K562 (cell line): ENCODE measurements around the gene LAMTOR4. TPM values are rescaled to one million over a fixed set of nuclear protein-coding genes. Genes with fewer than 3 reads are reported as not detected.

Experiments used
- CHAMP1 ChIP-seq: fragments of 450-650 bp; IDR thresholded peaks from 2 replicates; pipeline ENCODE4 v1.6.1; 2016; ENCODE audit warnings: mild to moderate bottlenecking
- CHD1 ChIP-seq: fragments of 200-600 bp; sonication (generic); IDR thresholded peaks from one replicate; pipeline ENCODE4 v1.6.1; 2012; ENCODE audit warnings: mild to moderate bottlenecking, moderate library complexity, low read length, inconsistent platforms
- E2F4 ChIP-seq: sonication (generic); formaldehyde crosslinking; IDR thresholded peaks from 2 replicates; pipeline ENCODE4 v1.8.0; 2022; ENCODE audit warnings: mild to moderate bottlenecking, low read depth, missing genetic modification reagents
- ELF2 ChIP-seq: fragments of 250-450 bp; sonication (Bioruptor Pico); IDR thresholded peaks from 2 replicates; pipeline ENCODE4 v1.5.0; 2021; ENCODE audit warnings: mild to moderate bottlenecking
- EP300 ChIP-seq: IDR thresholded peaks from 2 replicates; pipeline ENCODE4 v1.6.1; 2012; ENCODE audit warnings: low read length, improper control_type of control experiment
- HCFC1 ChIP-seq: IDR thresholded peaks from 2 replicates; pipeline ENCODE4 v1.6.1; 2012; ENCODE audit warnings: low read depth, low read length, improper control_type of control experiment
- KAT7 ChIP-seq: sonication (generic); formaldehyde crosslinking; IDR thresholded peaks from 2 replicates; pipeline ENCODE4 v1.8.0; 2022; ENCODE audit warnings: missing genetic modification reagents, mild to moderate bottlenecking, borderline replicate concordance
- MEF2A ChIP-seq: IDR thresholded peaks from 2 replicates; pipeline ENCODE4 v1.6.1; 2011; ENCODE audit warnings: low read depth, mild to moderate bottlenecking, low read length, moderate library complexity; ENCODE audit not compliant: control insufficient read depth
- NEUROD1 ChIP-seq: fragments of 150-350 bp; IDR thresholded peaks from 2 replicates; pipeline ENCODE4 v1.6.1; 2014; ENCODE audit warnings: borderline replicate concordance, low read length, low read depth; ENCODE audit not compliant: partially characterized antibody
- PHF20 ChIP-seq: fragments of 450-650 bp; IDR thresholded peaks from 2 replicates; pipeline ENCODE4 v1.6.1; 2018; ENCODE audit not compliant: partially characterized antibody
- POLR2A ChIP-seq: fragments of 450-650 bp; conservative IDR thresholded peaks from 2 replicates; pipeline ENCODE4 v1.6.1; 2016
- SRSF3 ChIP-seq: fragments of 200-400 bp; formaldehyde crosslinking; IDR thresholded peaks from 2 replicates; pipeline ENCODE4 v1.6.1; 2016; ENCODE audit warnings: mild to moderate bottlenecking, low read length, moderate library complexity; ENCODE audit not compliant: insufficient read depth
- TEAD4 ChIP-seq, 2 experiments: sonication (generic) in 1 of 2; formaldehyde crosslinking in 1 of 2; IDR thresholded peaks; 2 replicates each; pipeline versions ENCODE4 v1.6.1 to v1.8.0; 2012 to 2022; ENCODE audit warnings: borderline replicate concordance in 1 of 2, inconsistent platforms in 1 of 2, low read length in 1 of 2, mild to moderate bottlenecking in 1 of 2, missing genetic modification reagents in 1 of 2
- polyA plus RNA-seq, 8 experiments: library from polyadenylated mRNA; depleted of rRNA in 4 of 8; stranded (reverse) in 5 of 8; unstranded in 3 of 8; fragments of >200 nt; fragmentation: Nextera tagmentation in 2 of 8; fragmentation: Illumina TruSeq in 1 of 8; extraction: Ambion mirVana in 2 of 8; extraction: Trizol in 1 of 8; gene quantifications; 2 replicates each; pipeline versions ENCODE4 v1.2.1 to v1.2.3, GENCODE V29; 2011 to 2014; ENCODE audit warnings: inconsistent platforms in 1 of 8, missing spikeins in 1 of 8
- total RNA-seq, 7 experiments: library from RNA; depleted of rRNA in 6 of 7; stranded (reverse); fragments of >200 nt in 6 of 7; fragmentation: Illumina TruSeq in 2 of 7; extraction: Trizol in 2 of 7; gene quantifications; 2 replicates each; pipeline versions ENCODE4 v1.2.1 to v1.2.3, GENCODE V29; 2011 to 2021; ENCODE audit warnings: low replicate concordance in 1 of 7
- TF ChIP-seq, protein P1 (sequence below): fragments of 450-650 bp; IDR thresholded peaks from 2 replicates; pipeline ENCODE4 v1.6.1; 2017; ENCODE audit warnings: antibody characterized with exemption, mild to moderate bottlenecking

Gene LAMTOR4
- total and polyA plus RNA-seq, 9 of the 15 experiments (the other 6 are each of a cell fraction or from before 2014, with no cell fraction given): 79.6 to 314 (median 195) TPM

GRCh38 chr7:100126931-100127865 is 21.5 kb upstream of the LAMTOR4 start, which contains the start of gene MBLAC1 (continued):
- TF ChIP-seq CHAMP1 (0 out of 2 replicates have a peak, but pooled peaks have one; percentile 69), ELF2 (CRISPR knock-in tag) (0 out of 2 replicates have a peak, but pooled peaks have one; percentile 26), CHD1 (peak; percentile 11), E2F4 (CRISPR knock-in tag) (no peak), KAT7 (peak; percentile 19; the same call in 1 of the 2 replicates), HCFC1 (peak; percentile 30), POLR2A (peak; percentile 92), NEUROD1 (no peak), TEAD4 (IDR thresholded peaks at IDR 0.05; ENCODE audit: low read length) (0 out of 2 replicates have a peak, but pooled peaks have one; percentile 22), TEAD4 (CRISPR knock-in tag; IDR thresholded peaks at IDR 0.05; ENCODE audit: borderline replicate concordance) (no peak), MEF2A (0 out of 2 replicates have a peak, but pooled peaks have one; percentile 34), PHF20 (peak; percentile 48), EP300 (0 out of 2 replicates have a peak, but pooled peaks have one; percentile 7), SRSF3 (no peak)
- TF ChIP-seq, protein P1, sequence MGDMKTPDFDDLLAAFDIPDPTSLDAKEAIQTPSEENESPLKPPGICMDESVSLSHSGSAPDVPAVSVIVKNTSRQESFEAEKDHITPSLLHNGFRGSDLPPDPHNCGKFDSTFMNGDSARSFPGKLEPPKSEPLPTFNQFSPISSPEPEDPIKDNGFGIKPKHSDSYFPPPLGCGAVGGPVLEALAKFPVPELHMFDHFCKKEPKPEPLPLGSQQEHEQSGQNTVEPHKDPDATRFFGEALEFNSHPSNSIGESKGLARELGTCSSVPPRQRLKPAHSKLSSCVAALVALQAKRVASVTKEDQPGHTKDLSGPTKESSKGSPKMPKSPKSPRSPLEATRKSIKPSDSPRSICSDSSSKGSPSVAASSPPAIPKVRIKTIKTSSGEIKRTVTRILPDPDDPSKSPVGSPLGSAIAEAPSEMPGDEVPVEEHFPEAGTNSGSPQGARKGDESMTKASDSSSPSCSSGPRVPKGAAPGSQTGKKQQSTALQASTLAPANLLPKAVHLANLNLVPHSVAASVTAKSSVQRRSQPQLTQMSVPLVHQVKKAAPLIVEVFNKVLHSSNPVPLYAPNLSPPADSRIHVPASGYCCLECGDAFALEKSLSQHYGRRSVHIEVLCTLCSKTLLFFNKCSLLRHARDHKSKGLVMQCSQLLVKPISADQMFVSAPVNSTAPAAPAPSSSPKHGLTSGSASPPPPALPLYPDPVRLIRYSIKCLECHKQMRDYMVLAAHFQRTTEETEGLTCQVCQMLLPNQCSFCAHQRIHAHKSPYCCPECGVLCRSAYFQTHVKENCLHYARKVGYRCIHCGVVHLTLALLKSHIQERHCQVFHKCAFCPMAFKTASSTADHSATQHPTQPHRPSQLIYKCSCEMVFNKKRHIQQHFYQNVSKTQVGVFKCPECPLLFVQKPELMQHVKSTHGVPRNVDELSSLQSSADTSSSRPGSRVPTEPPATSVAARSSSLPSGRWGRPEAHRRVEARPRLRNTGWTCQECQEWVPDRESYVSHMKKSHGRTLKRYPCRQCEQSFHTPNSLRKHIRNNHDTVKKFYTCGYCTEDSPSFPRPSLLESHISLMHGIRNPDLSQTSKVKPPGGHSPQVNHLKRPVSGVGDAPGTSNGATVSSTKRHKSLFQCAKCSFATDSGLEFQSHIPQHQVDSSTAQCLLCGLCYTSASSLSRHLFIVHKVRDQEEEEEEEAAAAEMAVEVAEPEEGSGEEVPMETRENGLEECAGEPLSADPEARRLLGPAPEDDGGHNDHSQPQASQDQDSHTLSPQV: peak; percentile 78
